ENCODE data around the gene GSG1L. TPM values are rescaled to one million over a fixed set of nuclear protein-coding genes. Genes with fewer than 3 reads are reported as not detected.
"Not testable (repeated sequence)": the region's sequence is repeated elsewhere in the genome, so short reads cannot be mapped to it uniquely, and the experiment has no call there.

The GSG1L gene
- total RNA-seq, 1 donor from 2014 or later: not detected

DNA sequence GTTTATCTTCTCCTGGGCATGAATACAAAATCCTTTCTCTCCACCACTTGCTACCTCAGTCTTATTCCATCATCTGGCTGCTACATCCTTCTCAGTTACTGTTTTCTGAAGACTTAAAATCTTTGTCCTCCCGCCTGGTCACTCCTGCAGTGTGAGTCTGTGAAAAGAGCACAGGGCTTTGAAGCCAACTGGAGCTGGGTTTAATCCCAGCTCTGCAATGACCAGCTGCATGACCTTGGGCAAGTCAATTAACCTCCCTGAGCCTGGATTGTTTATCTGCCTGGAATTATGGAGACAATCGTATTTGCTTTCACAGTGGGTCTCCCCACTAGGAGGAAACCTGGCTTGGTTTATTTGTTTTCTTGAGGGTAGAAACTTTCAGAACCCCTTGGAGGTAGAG is 183.2 kb downstream of the GSG1L start:
- H3K4me1 Mint-ChIP-seq: no peaks in the 10 kb centered on the region
- peaks cover 42% of the 10 kb centered on the region for H3K27me3 Mint-ChIP-seq (ENCODE audit: low read depth)
- TF ChIP-seq CTCF (conservative IDR thresholded peaks at IDR 0.05): no peak
- no peak for DNase-seq (ENCODE audit: low read depth, low spot score)
- peaks cover 12% of the 10 kb centered on the region for H3K9me3 Mint-ChIP-seq
- H3K27ac Mint-ChIP-seq (ENCODE audit: unreplicated experiment): no peak overlapping the region
- no peaks in the 10 kb centered on the region for H3K36me3 Mint-ChIP-seq (ENCODE audit: low read depth)
- no peak overlapping the region for H3K4me3 Mint-ChIP-seq

DNA sequence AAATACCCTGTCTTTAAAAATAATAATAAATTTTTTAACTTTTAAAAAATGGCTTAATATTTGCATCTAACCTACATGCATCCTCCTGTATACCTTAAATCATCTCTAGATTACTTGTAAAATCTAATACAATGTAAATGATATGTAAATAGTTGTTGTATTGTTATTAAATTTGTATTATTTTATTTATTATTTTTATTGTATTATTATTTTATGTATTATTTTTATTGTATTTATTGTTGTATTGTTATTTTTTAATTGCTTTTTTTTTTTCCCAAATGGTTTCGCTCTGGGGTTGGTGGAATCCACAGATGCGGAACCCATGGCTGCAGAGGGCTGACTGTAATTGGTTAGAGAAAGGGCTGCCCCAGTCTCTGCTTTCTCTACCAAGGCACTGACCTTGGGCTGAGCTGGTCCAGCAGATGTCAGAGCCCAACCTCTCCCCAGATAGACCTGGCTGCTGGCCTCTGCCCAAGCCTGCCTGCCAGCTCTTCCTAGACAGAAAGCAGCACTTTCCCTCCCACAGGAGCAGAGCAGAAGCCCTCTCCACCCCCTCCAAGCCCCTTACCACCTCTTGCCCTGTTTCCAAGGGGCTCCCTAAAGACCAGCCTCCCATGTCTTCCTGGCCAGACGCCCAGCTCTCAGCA is 183.8 kb downstream of the GSG1L start:
- no peak overlapping the region for H3K27ac Mint-ChIP-seq (ENCODE audit: unreplicated experiment)
- peaks cover 43% of the 10 kb centered on the region for H3K27me3 Mint-ChIP-seq (ENCODE audit: low read depth)

GRCh38 chr16:27872627-27873026 is 190.9 kb downstream of the GSG1L start:
- H3K4me1 Mint-ChIP-seq; H3K27ac Mint-ChIP-seq (ENCODE audit: unreplicated experiment); H3K36me3 Mint-ChIP-seq (ENCODE audit: low read depth); DNase-seq (ENCODE audit: low read depth, low spot score); H3K4me3 Mint-ChIP-seq: not testable (repeated sequence)
- Mint-ChIP-seq H3K27me3 (ENCODE audit: low read depth) (peaks cover 16% of the 10 kb centered on the region), H3K9me3 (peaks cover 13% of the 10 kb centered on the region)

More for the DNA sequence above, 183.8 kb downstream of the GSG1L start:
- no peaks in the 10 kb centered on the region for H3K4me1 Mint-ChIP-seq
- DNase-seq (ENCODE audit: low read depth, low spot score): no peak
- peaks cover 16% of the 10 kb centered on the region for H3K9me3 Mint-ChIP-seq
- H3K36me3 Mint-ChIP-seq (ENCODE audit: low read depth): peaks cover under 1% of the 10 kb centered on the region
- H3K4me3 Mint-ChIP-seq: no peak overlapping the region
- no peak for TF ChIP-seq CTCF (conservative IDR thresholded peaks at IDR 0.05)

DNA sequence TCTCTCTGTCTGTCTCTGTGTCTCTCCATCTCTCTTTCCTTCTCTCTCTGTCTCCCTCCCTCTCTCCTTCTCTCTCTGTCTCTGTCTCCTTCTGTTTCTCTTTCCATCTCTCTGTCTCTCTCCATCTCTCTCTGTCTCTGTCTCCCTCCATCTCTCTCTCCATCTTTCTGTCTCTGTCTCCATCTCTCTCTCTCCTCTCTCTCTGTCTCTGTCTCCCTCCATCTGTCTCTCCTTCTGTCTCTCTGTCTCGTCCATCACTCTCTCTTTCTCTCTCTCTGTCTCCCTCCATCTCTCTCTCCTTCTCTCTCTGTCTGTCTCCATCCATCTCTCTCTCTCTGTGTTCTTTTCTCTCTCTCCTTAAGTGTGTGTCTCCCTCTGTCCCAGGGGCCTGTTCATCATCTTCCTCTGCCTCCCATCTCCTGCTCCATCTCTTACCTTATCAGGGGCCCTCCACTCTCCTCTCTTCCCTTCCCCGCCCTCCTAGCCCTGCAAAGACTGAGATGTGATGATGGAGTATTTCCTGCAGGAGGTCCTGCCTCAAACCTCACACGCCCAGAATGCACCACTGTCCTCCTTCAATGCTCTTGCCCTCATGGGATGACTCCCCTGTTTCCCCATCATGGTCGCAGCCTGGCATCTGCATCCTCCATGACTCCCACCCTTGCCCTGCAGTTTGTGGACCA is 193.3 kb downstream of the GSG1L start:
- Mint-ChIP-seq H3K9me3 (peaks cover 10% of the 10 kb centered on the region), H3K27ac (ENCODE audit: unreplicated experiment) (no peak overlapping the region), H3K27me3 (ENCODE audit: low read depth) (peaks cover 12% of the 10 kb centered on the region), H3K36me3 (ENCODE audit: low read depth) (peaks cover 5% of the 10 kb centered on the region), H3K4me3 (no peak overlapping the region), H3K4me1 (no peaks in the 10 kb centered on the region)
- no peak for DNase-seq (ENCODE audit: low read depth, low spot score)
- no peak for TF ChIP-seq CTCF (conservative IDR thresholded peaks at IDR 0.05)

DNA sequence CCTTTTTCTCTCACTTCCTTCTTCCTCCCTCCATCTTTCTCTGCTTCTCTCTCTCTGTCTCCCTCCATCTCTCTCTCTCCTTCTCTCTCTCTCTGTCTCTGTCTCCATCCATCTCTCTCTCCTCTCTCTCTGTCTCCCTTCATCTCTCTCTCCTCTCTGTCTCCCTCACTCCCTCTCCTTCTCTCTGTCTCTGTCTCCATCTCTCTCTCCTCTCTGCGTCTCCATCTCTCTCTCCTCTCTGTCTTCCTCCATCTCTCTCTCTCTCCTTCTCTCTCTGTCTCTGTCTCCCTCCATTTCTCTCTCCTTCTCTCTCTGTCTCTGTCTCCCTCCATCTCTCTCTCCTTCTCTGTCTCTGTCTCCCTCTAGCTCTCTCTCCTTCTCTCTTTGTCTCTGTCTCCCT is 194.1 kb downstream of the GSG1L start:
- no peak for DNase-seq (ENCODE audit: low read depth, low spot score)
- Mint-ChIP-seq H3K27ac (ENCODE audit: unreplicated experiment) (no peak overlapping the region), H3K4me3 (no peak overlapping the region), H3K27me3 (ENCODE audit: low read depth) (peaks cover 9% of the 10 kb centered on the region), H3K4me1 (no peaks in the 10 kb centered on the region), H3K36me3 (ENCODE audit: low read depth) (peaks cover 3% of the 10 kb centered on the region), H3K9me3 (peaks cover 6% of the 10 kb centered on the region)
- TF ChIP-seq CTCF (conservative IDR thresholded peaks at IDR 0.05): no peak

DNA sequence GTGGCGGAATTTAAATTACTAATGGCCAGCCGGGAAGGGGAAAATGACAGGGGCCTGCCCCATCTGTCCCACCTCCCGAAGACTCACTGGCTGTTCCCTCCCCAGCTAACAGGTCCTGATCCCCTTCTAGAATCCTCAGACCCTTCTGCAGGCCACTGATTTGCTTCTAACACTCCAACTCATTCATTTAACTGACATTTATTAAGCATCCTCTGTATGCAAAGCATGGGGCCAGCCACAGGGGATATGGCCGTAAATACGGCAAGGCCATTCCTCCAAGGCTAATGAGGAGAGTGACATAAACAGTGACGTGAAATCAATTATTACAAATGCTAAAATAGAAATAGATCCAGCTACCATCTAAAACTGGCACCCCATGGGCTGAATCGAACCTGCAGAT is 195.3 kb downstream of the GSG1L start:
- peaks cover 4% of the 10 kb centered on the region for H3K36me3 Mint-ChIP-seq (ENCODE audit: low read depth)
- peaks cover 7% of the 10 kb centered on the region for H3K9me3 Mint-ChIP-seq
- TF ChIP-seq CTCF (conservative IDR thresholded peaks at IDR 0.05): no peak
- H3K27ac Mint-ChIP-seq (ENCODE audit: unreplicated experiment): no peak overlapping the region
- H3K4me3 Mint-ChIP-seq: no peak overlapping the region
- no peaks in the 10 kb centered on the region for H3K4me1 Mint-ChIP-seq
- no peak for DNase-seq (ENCODE audit: low read depth, low spot score)
- H3K27me3 Mint-ChIP-seq (ENCODE audit: low read depth): peaks cover 6% of the 10 kb centered on the region

Data from neural crest cell (in vitro differentiated cells).